ENCODE data around the gene LRRC75B. TPM values are rescaled to one million over a fixed set of nuclear protein-coding genes. Genes with fewer than 3 reads are reported as not detected.

Gene LRRC75B
- total and polyA plus RNA-seq, 2 of the 13 experiments (the other 11 are each of a cell fraction or from before 2014, with no cell fraction given) = 11.8 to 34.8 TPM

- TF ChIP-seq TFE3 (CRISPR knock-in tag; IDR thresholded peaks at IDR 0.05) (peak; percentile 75), RARA (CRISPR knock-in tag; IDR thresholded peaks at IDR 0.05) (peak; percentile 35; the same call in 1 of the 2 replicates), LCORL (IDR thresholded peaks at IDR 0.05) (peak; percentile 63), LCORL (CRISPR knock-in tag; IDR thresholded peaks at IDR 0.05) (peak; percentile 70; the same call in 1 of the 2 replicates), FOXA3 (CRISPR knock-in tag; IDR thresholded peaks at IDR 0.05) (0 out of 2 replicates have a peak, but pooled peaks have one; percentile 30)
Observed at GRCh38 chr22:24564376-24565058, 28.4 kb downstream of the LRRC75B start (continued).

- H3K27me3 ChIP-seq (ENCODE audit: control insufficient read depth in 1 of 2, insufficient read depth in 2 of 2, low read length in 2 of 2) = no peaks in the 10 kb centered on the region
- no peak for DNase-seq (ENCODE audit: low spot score)
- in situ Hi-C loops (cut with HindIII; ENCODE audit: extremely low pct_ligation_motif_present, low pct_unique_long_range_greater_than_20kb) = no loop called here
- WGBS (ENCODE audit: low lambda C conversion rate) = 92% methylated on average over 2 of the region's 2 CpGs
- H3K36me3 ChIP-seq (replicated peaks in 1 of 2; ENCODE audit: control insufficient read depth in 1 of 2, insufficient read depth in 2 of 2, low read length in 2 of 2) = peaks cover 31 to 66% of the 10 kb centered on the region in 2 experiments
- peaks cover 29% of the 10 kb centered on the region for H4K20me1 ChIP-seq (ENCODE audit: insufficient read depth, low read length)
- H3K4me2 ChIP-seq (ENCODE audit: low read depth, low read length) = peak overlapping the region; percentile 64; the same call in 1 of the 2 replicates
- no peaks in the 10 kb centered on the region for H3K9me3 ChIP-seq (ENCODE audit: low read length)
- FAIRE-seq = no peak
- no peak overlapping the region for H3K4me3 ChIP-seq (replicated peaks in 1 of 3; ENCODE audit: insufficient read depth in 1 of 3, low read depth in 2 of 3, low read length in 3 of 3)
- no peak overlapping the region for H2AFZ ChIP-seq (ENCODE audit: low read length)
- peak overlapping the region; percentile 74 for H3K27ac ChIP-seq (ENCODE audit: extremely low read length, insufficient read depth, low read length)
- H3K9ac ChIP-seq (ENCODE audit: insufficient read depth, low read depth, low read length) = 0 out of 2 replicates have a peak overlapping the region, but pooled peaks have one; percentile 10
- BruUV-seq (replicated peaks) = no TSS peak
- intact Hi-C loops (cut with micrococcal nuclease; ENCODE audit: unreplicated experiment) = no loop called here
- no peak for ATAC-seq
- peaks cover 89% of the 10 kb centered on the region for H3K79me2 ChIP-seq (ENCODE audit: insufficient read depth, low read length)
- ChIA-PET POLR2A (interaction anchor here (1.8 to 4.1 kb wide), 4 partner anchors 9 to 56 kb away, joined by 6 to 43 read pairs (median 30); partner anchors contain the start of genes GUCD1 and SNRPD3), CTCF (ENCODE audit: low intra/inter-chr PET ratio, low total read pairs) (no interaction called here)
- H3K4me1 ChIP-seq (ENCODE audit: insufficient read depth, low read length) = peaks cover 90% of the 10 kb centered on the region
- no peak for TF ChIP-seq ZNF607 (CRISPR knock-in tag; IDR thresholded peaks at IDR 0.05; ENCODE audit: borderline replicate concordance)
- no peak for TF ChIP-seq FLYWCH1 (CRISPR knock-in tag; IDR thresholded peaks at IDR 0.05)
- TF ChIP-seq IRF9 (CRISPR knock-in tag; IDR thresholded peaks at IDR 0.05; ENCODE audit: borderline replicate concordance) = no peak
- TF ChIP-seq ZNF576 (CRISPR knock-in tag; IDR thresholded peaks at IDR 0.05) = no peak
- no peak for TF ChIP-seq RARA (CRISPR knock-in tag; IDR thresholded peaks at IDR 0.05)
- no peak for TF ChIP-seq USF2 (IDR thresholded peaks at IDR 0.05; ENCODE audit: low read depth, low read length)
- no peak for TF ChIP-seq USF2 (CRISPR knock-in tag; IDR thresholded peaks at IDR 0.05; ENCODE audit: borderline replicate concordance)
- TF ChIP-seq CEBPZ (IDR thresholded peaks at IDR 0.05; ENCODE audit: low read length) = no peak
- TF ChIP-seq ZNF589 (CRISPR knock-in tag; conservative IDR thresholded peaks at IDR 0.05) = no peak
- no peak for TF ChIP-seq SAFB2 (CRISPR knock-in tag; IDR thresholded peaks at IDR 0.05; ENCODE audit: borderline replicate concordance, low read depth)
Observed at GRCh38 chr22:24563246-24563645, 29.6 kb downstream of the LRRC75B start.

All from HepG2 (cell line).